HepG2 (cell line): Measurements from ENCODE around the gene C2orf78. TPM values are rescaled to one million over a fixed set of nuclear protein-coding genes. Genes with fewer than 3 reads are reported as not detected.

Source experiments
- ATF3 ChIP-seq: sonication (generic); formaldehyde crosslinking; IDR thresholded peaks from 2 replicates; pipeline ENCODE4 v1.4.0; 2020; ENCODE audit warnings: missing genetic modification reagents
- ATF5 ChIP-seq: sonication (generic); formaldehyde crosslinking; IDR thresholded peaks from 2 replicates; pipeline ENCODE4 v1.4.0; 2020; ENCODE audit warnings: mild to moderate bottlenecking, low read depth, missing genetic modification reagents
- BCL3 ChIP-seq: sonication (generic); formaldehyde crosslinking; IDR thresholded peaks from 2 replicates; pipeline ENCODE4 v1.5.1; 2020; ENCODE audit warnings: mild to moderate bottlenecking, missing genetic modification reagents, moderate library complexity
- DR1 ChIP-seq: sonication (generic); formaldehyde crosslinking; IDR thresholded peaks from 2 replicates; pipeline ENCODE4 v1.8.0; 2021; ENCODE audit warnings: mild to moderate bottlenecking, missing genetic modification reagents, inconsistent platforms
- FOXM1 ChIP-seq: sonication (generic); formaldehyde crosslinking; IDR thresholded peaks from 2 replicates; pipeline ENCODE4 v1.5.0; 2020; ENCODE audit warnings: missing genetic modification reagents
- GATAD1 ChIP-seq: IDR thresholded peaks from 2 replicates; pipeline ENCODE4 v1.6.1; 2016; ENCODE audit warnings: missing genetic modification reagents, missing compliant biosample characterization
- HNF4A ChIP-seq: sonication (generic); formaldehyde crosslinking; IDR thresholded peaks from 2 replicates; pipeline ENCODE4 v1.4.0; 2020; ENCODE audit warnings: missing genetic modification reagents
- HNRNPLL ChIP-seq: fragments of 200-400 bp; formaldehyde crosslinking; IDR thresholded peaks from 2 replicates; pipeline ENCODE4 v1.6.1; 2017; ENCODE audit warnings: mild to moderate bottlenecking, low read depth, low read length; ENCODE audit not compliant: poor library complexity, severe bottlenecking
- MEF2D ChIP-seq: sonication (generic); formaldehyde crosslinking; IDR thresholded peaks from 2 replicates; pipeline ENCODE4 v1.5.1; 2020; ENCODE audit warnings: mild to moderate bottlenecking, missing genetic modification reagents
- MTF1 ChIP-seq: sonication (generic); formaldehyde crosslinking; IDR thresholded peaks from 2 replicates; pipeline ENCODE4 v1.5.0; 2020; ENCODE audit warnings: missing genetic modification reagents
- MTF2 ChIP-seq: sonication (generic); formaldehyde crosslinking; IDR thresholded peaks from 2 replicates; pipeline ENCODE4 v1.5.0; 2020; ENCODE audit warnings: missing genetic modification reagents, borderline replicate concordance
- NCOA5 ChIP-seq: sonication (generic); formaldehyde crosslinking; IDR thresholded peaks from 2 replicates; pipeline ENCODE4 v1.4.0; 2020; ENCODE audit warnings: missing genetic modification reagents
- RERE ChIP-seq: IDR thresholded peaks from 2 replicates; pipeline ENCODE4 v1.6.1; 2016; ENCODE audit warnings: low read depth, missing genetic modification reagents, missing compliant biosample characterization
- SMAD1 ChIP-seq: sonication (generic); formaldehyde crosslinking; IDR thresholded peaks from 2 replicates; pipeline ENCODE4 v1.4.0; 2020; ENCODE audit warnings: missing genetic modification reagents, low read depth, mild to moderate bottlenecking, borderline replicate concordance
- SP140L ChIP-seq: sonication (generic); formaldehyde crosslinking; IDR thresholded peaks from 2 replicates; pipeline ENCODE4 v1.4.0; 2020; ENCODE audit warnings: missing genetic modification reagents, borderline replicate concordance
- ZBTB42 ChIP-seq: sonication (generic); formaldehyde crosslinking; IDR thresholded peaks from 2 replicates; pipeline ENCODE4 v1.5.0; 2020; ENCODE audit warnings: mild to moderate bottlenecking, missing genetic modification reagents
- ZKSCAN5 ChIP-seq: sonication (generic); formaldehyde crosslinking; IDR thresholded peaks from 2 replicates; pipeline ENCODE4 v1.5.1; 2020; ENCODE audit warnings: mild to moderate bottlenecking, missing genetic modification reagents
- ZNF235 ChIP-seq: sonication (generic); formaldehyde crosslinking; IDR thresholded peaks from 2 replicates; pipeline ENCODE4 v1.8.1; 2023; ENCODE audit warnings: mild to moderate bottlenecking, missing genetic modification reagents, borderline replicate concordance
- ZNF30 ChIP-seq: sonication (generic); formaldehyde crosslinking; IDR thresholded peaks from 2 replicates; pipeline ENCODE4 v1.5.0; 2020; ENCODE audit warnings: mild to moderate bottlenecking, missing genetic modification reagents
- ZNF616 ChIP-seq: sonication (generic); formaldehyde crosslinking; IDR thresholded peaks from 2 replicates; pipeline ENCODE4 v1.5.0; 2020; ENCODE audit warnings: low read depth, mild to moderate bottlenecking, missing genetic modification reagents
- ZNF724P ChIP-seq: sonication (generic); formaldehyde crosslinking; IDR thresholded peaks from 2 replicates; pipeline ENCODE4 v1.8.0; 2022; ENCODE audit warnings: missing genetic modification reagents, borderline replicate concordance
- ZNF737 ChIP-seq: sonication (generic); formaldehyde crosslinking; IDR thresholded peaks from 2 replicates; pipeline ENCODE4 v1.5.0; 2020; ENCODE audit warnings: missing genetic modification reagents, mild to moderate bottlenecking, borderline replicate concordance
- ZNF773 ChIP-seq: sonication (generic); formaldehyde crosslinking; IDR thresholded peaks from 2 replicates; pipeline ENCODE4 v1.4.0; 2020; ENCODE audit warnings: missing genetic modification reagents, borderline replicate concordance
- polyA plus RNA-seq, 8 experiments: library from polyadenylated mRNA; depleted of rRNA in 3 of 8; stranded (reverse) in 7 of 8; unstranded in 1 of 8; fragments of >200 nt; fragmentation: Illumina TruSeq in 4 of 8; extraction: Trizol in 4 of 8; gene quantifications; 2 replicates each; pipeline versions ENCODE4 v1.2.1 to v1.2.3, GENCODE V29; 2011 to 2016; ENCODE audit warnings: low read depth in 4 of 8, missing spikeins in 1 of 8, mixed read lengths in 1 of 8; ENCODE audit not compliant: insufficient read depth in 1 of 8
- total RNA-seq, 5 experiments: library from RNA; depleted of rRNA; stranded (reverse); fragments of >200 nt; fragmentation: Illumina TruSeq; extraction: Trizol; gene quantifications; 2 replicates each; pipeline ENCODE4 v1.2.3, GENCODE V29; 2016; ENCODE audit warnings: low read depth in 1 of 5

The C2orf78 gene
- total and polyA plus RNA-seq, 2 of the 13 experiments (the other 11 are each of a cell fraction or from before 2014, with no cell fraction given), result not detected

- peak; percentile 22; the same call in 1 of the 2 replicates for TF ChIP-seq RERE (CRISPR knock-in tag)
- TF ChIP-seq ZNF724P, result peak; percentile 76; the same call in 1 of the 2 replicates
- TF ChIP-seq ZNF235 (CRISPR knock-in tag), result no peak
- no peak for TF ChIP-seq ZNF616
- TF ChIP-seq ZNF773, result no peak
- TF ChIP-seq ZNF737 (CRISPR knock-in tag), result peak; percentile 70; the same call in 1 of the 2 replicates
- no peak for TF ChIP-seq ZBTB42 (CRISPR knock-in tag)
- TF ChIP-seq FOXM1 (CRISPR knock-in tag), result no peak
- TF ChIP-seq MTF2 (CRISPR knock-in tag), result no peak
- TF ChIP-seq ZKSCAN5 (CRISPR knock-in tag), result no peak
- no peak for TF ChIP-seq MTF1 (CRISPR knock-in tag)
- 0 out of 2 replicates have a peak, but pooled peaks have one; percentile 22 for TF ChIP-seq ZNF30 (CRISPR knock-in tag)
- peak; percentile 97; the same call in 1 of the 2 replicates for TF ChIP-seq SMAD1 (CRISPR knock-in tag)
- peak; percentile 87 for TF ChIP-seq MEF2D
- no peak for TF ChIP-seq ATF5
- no peak; the same call in 1 of the 2 replicates for TF ChIP-seq ATF3 (CRISPR knock-in tag)
- peak; percentile 88 for TF ChIP-seq GATAD1
- TF ChIP-seq DR1 (CRISPR knock-in tag), result peak; percentile 31; the same call in 1 of the 2 replicates
- TF ChIP-seq HNF4A (CRISPR knock-in tag), result peak; percentile 74
- peak; percentile 59; the same call in 1 of the 2 replicates for TF ChIP-seq BCL3 (CRISPR knock-in tag)
- no peak for TF ChIP-seq NCOA5 (CRISPR knock-in tag)
- TF ChIP-seq SP140L, result no peak
- peak; percentile 75 for TF ChIP-seq HNRNPLL
Observed at GRCh38 chr2:73779467-73780236, 4.3 kb upstream of the C2orf78 start, which contains the start of gene DUSP11 (continued).
